Measurements from ENCODE around the gene MAEA. TPM values are rescaled to one million over a fixed set of nuclear protein-coding genes. Genes with fewer than 3 reads are reported as not detected.

The MAEA gene
- total RNA-seq, 5 donors from 2014 or later (not counting 1 experiment from before 2014, with no cell fraction given): 62.3 to 114 (median 87.2) TPM

DNA sequence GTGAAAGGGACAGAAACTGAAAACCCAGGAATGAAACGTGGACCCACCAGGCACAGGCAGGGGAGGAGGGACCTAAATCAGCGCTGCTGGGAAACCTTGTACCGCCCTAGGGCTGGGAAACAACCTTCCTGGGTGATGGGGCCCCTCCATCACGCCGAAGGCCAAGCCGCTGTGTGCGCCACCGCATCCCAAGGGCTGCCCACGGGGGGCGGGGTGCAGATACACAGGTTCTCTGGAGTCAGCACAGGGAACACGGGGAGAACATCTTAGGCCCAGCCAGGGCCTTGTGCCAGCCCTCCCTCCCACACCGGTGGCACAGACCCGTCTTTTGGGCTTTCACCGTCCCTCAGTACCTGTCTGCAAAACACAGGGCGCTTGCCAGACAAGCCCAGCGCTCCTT is 70.3 kb downstream of the MAEA start:
- H3K27me3 Mint-ChIP-seq: no peaks in the 10 kb centered on the region
- ATAC-seq (replicated peaks in 1 of 4): no peak
- ChIA-PET POLR2A (interaction anchor here in 1 of 2 donors (0.6 kb wide), 2 partner anchors 73 to 205 kb away, joined by 3 to 5 read pairs; no protein-coding TSS in a partner anchor), CTCF (no interaction called here)
- no peak overlapping the region for H3K27ac Mint-ChIP-seq
- Histone ChIP-seq H3K27ac (ENCODE audit: low read length) (no peak overlapping the region), H3K9me3 (no peaks in the 10 kb centered on the region), H3K36me3 (ENCODE audit: control insufficient read depth in 2 of 2, extremely low read depth in 1 of 2, insufficient read depth in 1 of 2, low read length in 1 of 2) (peaks cover 9 to 24% of the 10 kb centered on the region in 2 donors), H3K4me3 (ENCODE audit: control insufficient read depth in 1 of 2, extremely low read depth in 1 of 2, low read length in 1 of 2) (no peak overlapping the region), H3K4me1 (ENCODE audit: control insufficient read depth in 1 of 2, extremely low read depth in 1 of 2, insufficient read depth in 2 of 2, low read length in 2 of 2) (peaks cover 0 to 6% of the 10 kb centered on the region in 2 experiments), H3K27me3 (replicated peaks in 1 of 2; ENCODE audit: control insufficient read depth in 2 of 2, extremely low read depth in 1 of 2, insufficient read depth in 2 of 2, low read length in 1 of 2) (no peaks in the 10 kb centered on the region)
- H3K4me3 Mint-ChIP-seq: no peak overlapping the region
- DNase-seq: no peak
- peaks cover 2 to 5% (median 2%) of the 10 kb centered on the region in 3 donors for H3K4me1 Mint-ChIP-seq
- H3K9me3 Mint-ChIP-seq: no peaks in the 10 kb centered on the region
- 95% methylated on average over 16 of the region's 16 CpGs for WGBS (ENCODE audit: insufficient coverage)
- H3K36me3 Mint-ChIP-seq: peaks cover 6% of the 10 kb centered on the region

DNA sequence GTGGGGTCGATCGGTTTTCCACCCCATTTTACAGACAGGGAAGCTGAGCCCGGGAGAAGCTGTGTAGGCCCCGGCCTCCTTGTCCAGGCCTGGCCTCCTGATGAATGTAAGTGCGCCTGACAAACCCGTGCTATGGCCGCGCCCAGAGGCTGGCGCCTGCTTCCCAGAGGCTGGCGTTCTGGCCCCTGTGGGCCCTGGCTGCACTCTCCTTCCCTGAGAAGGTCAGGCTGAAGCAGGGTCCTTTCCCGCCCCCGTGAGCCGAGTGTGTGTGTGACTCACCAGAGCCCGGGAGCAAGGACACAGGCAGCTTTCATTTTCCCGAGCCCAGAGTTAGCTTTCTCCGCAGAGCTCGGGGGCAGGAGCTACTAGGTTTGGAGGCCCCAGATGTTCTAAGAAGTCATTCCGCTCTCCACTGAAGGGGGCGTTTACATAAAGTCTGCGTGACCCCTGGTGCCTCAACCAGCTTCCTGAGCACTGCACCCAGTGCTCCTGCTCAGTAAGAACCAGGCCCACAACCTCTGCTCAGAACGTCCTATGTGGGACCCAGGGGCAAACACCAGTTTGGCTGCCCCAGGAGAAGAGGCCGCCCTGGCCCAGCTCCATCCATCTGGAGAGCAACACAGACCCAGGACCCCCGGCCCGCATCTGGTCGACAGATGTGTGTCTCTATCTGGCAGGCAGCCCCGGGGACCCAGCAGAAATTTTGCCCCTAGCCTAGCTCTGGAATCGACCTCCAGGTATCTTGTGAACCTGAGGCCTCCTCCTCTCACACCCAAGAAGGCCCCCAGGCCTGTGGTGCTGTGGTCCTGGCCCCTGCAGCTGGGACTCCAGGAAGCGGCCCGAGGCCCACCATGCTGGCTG is 71.0 kb downstream of the MAEA start:
- ATAC-seq (replicated peaks in 1 of 4): no peak
- WGBS (ENCODE audit: insufficient coverage): 93% methylated on average over 28 of the region's 29 CpGs
- H3K4me3 Mint-ChIP-seq: no peak overlapping the region
- no peaks in the 10 kb centered on the region for H3K9me3 Mint-ChIP-seq
- H3K36me3 Mint-ChIP-seq: peaks cover 6% of the 10 kb centered on the region
- peaks cover 2 to 5% (median 2%) of the 10 kb centered on the region in 3 donors for H3K4me1 Mint-ChIP-seq
- no peaks in the 10 kb centered on the region for H3K27me3 Mint-ChIP-seq
- Histone ChIP-seq H3K4me1 (ENCODE audit: control insufficient read depth in 1 of 2, extremely low read depth in 1 of 2, insufficient read depth in 2 of 2, low read length in 2 of 2) (peaks cover 0 to 6% of the 10 kb centered on the region in 2 experiments), H3K9me3 (no peaks in the 10 kb centered on the region), H3K27me3 (replicated peaks in 1 of 2; ENCODE audit: control insufficient read depth in 2 of 2, extremely low read depth in 1 of 2, insufficient read depth in 2 of 2, low read length in 1 of 2) (no peaks in the 10 kb centered on the region), H3K27ac (ENCODE audit: low read length) (no peak overlapping the region), H3K4me3 (ENCODE audit: control insufficient read depth in 1 of 2, extremely low read depth in 1 of 2, low read length in 1 of 2) (no peak overlapping the region), H3K36me3 (ENCODE audit: control insufficient read depth in 2 of 2, extremely low read depth in 1 of 2, insufficient read depth in 1 of 2, low read length in 1 of 2) (peaks cover 4 to 19% of the 10 kb centered on the region in 2 donors)
- POLR2A ChIA-PET: interaction anchor here in 1 of 2 donors (0.6 kb wide), 2 partner anchors 73 to 205 kb away, joined by 3 to 5 read pairs; no protein-coding TSS in a partner anchor
- H3K27ac Mint-ChIP-seq: no peak overlapping the region
- no peak for DNase-seq
- CTCF ChIA-PET: no interaction called here

DNA sequence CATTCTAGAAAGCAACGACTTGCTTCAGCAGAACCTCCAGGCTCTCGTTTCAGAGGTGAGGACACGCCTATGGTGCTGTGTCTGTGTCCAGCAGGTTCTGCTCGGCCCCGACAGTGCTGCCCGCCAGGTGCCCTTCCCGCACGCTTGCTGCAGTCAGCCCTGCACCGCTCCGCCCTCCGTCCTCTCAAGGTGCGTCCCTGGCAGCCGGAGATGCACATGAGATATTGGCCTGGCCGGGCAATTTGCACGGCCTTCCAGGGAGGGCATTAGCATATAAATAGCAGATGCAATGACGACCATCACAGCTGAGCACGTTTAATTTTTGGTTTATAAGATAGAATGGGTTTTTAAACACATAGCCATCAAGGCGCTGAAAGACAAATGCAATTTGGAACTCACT is 71.7 kb downstream of the MAEA start:
- 98% methylated on average over 13 of the region's 18 CpGs for WGBS (ENCODE audit: insufficient coverage)
- H3K4me3 ChIP-seq (ENCODE audit: control insufficient read depth in 1 of 2, extremely low read depth in 1 of 2, low read length in 1 of 2): no peak overlapping the region
- H3K27me3 Mint-ChIP-seq: no peaks in the 10 kb centered on the region
- peaks cover 2 to 18% of the 10 kb centered on the region in 2 donors for H3K36me3 ChIP-seq (ENCODE audit: control insufficient read depth in 2 of 2, extremely low read depth in 1 of 2, insufficient read depth in 1 of 2, low read length in 1 of 2)
- H3K4me1 Mint-ChIP-seq: peaks cover 0 to 1% (median 0%) of the 10 kb centered on the region in 3 donors
- no peaks in the 10 kb centered on the region for H3K27me3 ChIP-seq (replicated peaks in 1 of 2; ENCODE audit: control insufficient read depth in 2 of 2, extremely low read depth in 1 of 2, insufficient read depth in 2 of 2, low read length in 1 of 2)
- no peak overlapping the region for H3K27ac Mint-ChIP-seq
- DNase-seq: no peak
- ChIA-PET POLR2A (interaction anchor here in 1 of 2 donors (0.7 kb wide), 1 partner anchor 11 kb away, joined by 4 read pairs; no protein-coding TSS in a partner anchor), CTCF (no interaction called here)
- H3K4me3 Mint-ChIP-seq: no peak overlapping the region
- no peaks in the 10 kb centered on the region for H3K4me1 ChIP-seq (ENCODE audit: control insufficient read depth in 1 of 2, extremely low read depth in 1 of 2, insufficient read depth in 2 of 2, low read length in 2 of 2)
- peaks cover 6% of the 10 kb centered on the region for H3K36me3 Mint-ChIP-seq
- ATAC-seq (replicated peaks in 1 of 4): no peak
- H3K9me3 ChIP-seq: no peaks in the 10 kb centered on the region
- H3K27ac ChIP-seq (ENCODE audit: low read length): no peak overlapping the region
- no peaks in the 10 kb centered on the region for H3K9me3 Mint-ChIP-seq

DNA sequence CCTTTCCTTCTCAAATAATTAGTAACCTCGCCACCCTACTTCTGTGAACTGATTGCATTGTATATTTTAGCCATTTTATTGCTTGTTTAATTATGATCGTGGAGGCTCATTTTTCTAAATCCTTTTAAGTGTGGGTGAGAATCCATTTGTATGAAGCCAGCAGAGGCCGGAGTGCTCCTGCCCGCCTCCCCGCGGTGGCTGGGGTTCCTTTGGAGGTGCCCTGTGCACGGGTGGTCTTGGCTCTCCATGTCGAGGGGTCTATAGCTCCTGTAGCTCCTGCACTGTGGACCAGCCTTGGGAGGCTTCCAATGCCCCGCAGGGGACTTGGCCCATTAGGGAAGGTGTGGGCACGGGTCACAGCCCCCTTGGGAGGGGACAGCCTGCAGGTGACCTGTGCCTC is 72.4 kb downstream of the MAEA start:
- Histone ChIP-seq H3K27ac (ENCODE audit: low read length) (no peak overlapping the region), H3K36me3 (ENCODE audit: control insufficient read depth in 2 of 2, extremely low read depth in 1 of 2, insufficient read depth in 1 of 2, low read length in 1 of 2) (peaks cover 2 to 22% of the 10 kb centered on the region in 2 donors), H3K4me3 (ENCODE audit: control insufficient read depth in 1 of 2, extremely low read depth in 1 of 2, low read length in 1 of 2) (no peak overlapping the region), H3K9me3 (no peaks in the 10 kb centered on the region), H3K4me1 (ENCODE audit: control insufficient read depth in 1 of 2, extremely low read depth in 1 of 2, insufficient read depth in 2 of 2, low read length in 2 of 2) (no peaks in the 10 kb centered on the region), H3K27me3 (replicated peaks in 1 of 2; ENCODE audit: control insufficient read depth in 2 of 2, extremely low read depth in 1 of 2, insufficient read depth in 2 of 2, low read length in 1 of 2) (no peaks in the 10 kb centered on the region)
- ChIA-PET POLR2A (interaction anchor here in 1 of 2 donors (0.7 kb wide), 1 partner anchor 11 kb away, joined by 4 read pairs; no protein-coding TSS in a partner anchor), CTCF (no interaction called here)
- Mint-ChIP-seq H3K9me3 (no peaks in the 10 kb centered on the region), H3K36me3 (peaks cover 6% of the 10 kb centered on the region), H3K4me3 (no peak overlapping the region), H3K27me3 (no peaks in the 10 kb centered on the region), H3K4me1 (no peaks in the 10 kb centered on the region), H3K27ac (no peak overlapping the region)
- no peak for ATAC-seq (replicated peaks in 1 of 4)
- DNase-seq: no peak
- WGBS (ENCODE audit: insufficient coverage): 93% methylated on average over 7 of the region's 10 CpGs

DNA sequence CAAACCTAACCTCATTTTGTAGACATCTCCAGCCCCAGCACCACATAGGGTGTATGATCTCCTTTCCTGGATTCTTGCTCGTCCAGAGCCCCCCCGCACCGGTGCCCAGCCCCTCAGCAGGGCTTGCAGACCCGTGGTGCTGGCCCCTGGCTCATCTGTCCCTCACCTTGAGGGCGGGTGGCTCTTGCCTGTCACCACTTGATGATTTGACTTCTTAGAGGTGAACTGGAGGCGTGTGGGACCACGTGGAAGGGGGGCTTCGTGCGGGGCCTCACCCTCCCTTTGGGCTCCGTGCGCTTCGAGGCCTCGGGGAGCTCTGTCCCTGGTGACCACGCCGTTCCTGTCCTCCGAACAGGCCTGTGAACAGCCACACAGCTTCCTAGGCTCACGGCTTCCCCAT is 72.8 kb downstream of the MAEA start:
- H3K4me1 Mint-ChIP-seq: no peaks in the 10 kb centered on the region
- H3K27ac Mint-ChIP-seq: no peak overlapping the region
- CTCF ChIA-PET: interaction anchor here in 1 of 2 donors (0.6 kb wide), 1 partner anchor 267 kb away, joined by 4 read pairs; no protein-coding TSS in a partner anchor

DNA sequence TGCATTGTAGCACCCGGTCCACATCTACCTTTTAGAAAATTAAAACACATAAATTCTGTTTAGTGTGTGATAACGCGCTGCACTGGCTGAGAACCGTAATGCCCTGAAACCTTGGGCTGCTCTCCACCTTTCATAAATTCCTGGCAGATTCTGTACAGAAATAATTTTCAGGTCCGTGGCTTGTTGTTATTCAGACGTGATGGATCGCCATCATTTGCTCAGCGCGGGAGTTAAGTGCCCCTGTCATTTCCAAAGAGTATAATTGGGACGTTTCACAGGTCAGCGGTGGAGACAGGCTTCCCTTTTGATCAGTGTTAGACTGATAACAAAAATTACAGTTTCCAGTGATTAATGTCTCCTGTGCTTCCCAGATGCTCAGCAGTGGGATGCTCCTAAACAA is 73.8 kb downstream of the MAEA start:
- no peaks in the 10 kb centered on the region for H3K4me1 ChIP-seq (ENCODE audit: control insufficient read depth in 1 of 2, extremely low read depth in 1 of 2, insufficient read depth in 2 of 2, low read length in 2 of 2)
- no peaks in the 10 kb centered on the region for H3K4me1 Mint-ChIP-seq
- H3K27me3 Mint-ChIP-seq: no peaks in the 10 kb centered on the region
- H3K27ac ChIP-seq (ENCODE audit: low read length): no peak overlapping the region
- peaks cover 6% of the 10 kb centered on the region for H3K36me3 Mint-ChIP-seq
- H3K27me3 ChIP-seq (replicated peaks in 1 of 2; ENCODE audit: control insufficient read depth in 2 of 2, extremely low read depth in 1 of 2, insufficient read depth in 2 of 2, low read length in 1 of 2): no peaks in the 10 kb centered on the region
- ATAC-seq (replicated peaks in 1 of 4) (no peak), DNase-seq (no peak)
- H3K36me3 ChIP-seq (ENCODE audit: control insufficient read depth in 2 of 2, extremely low read depth in 1 of 2, insufficient read depth in 1 of 2, low read length in 1 of 2): peaks cover 2 to 19% of the 10 kb centered on the region in 2 donors
- H3K9me3 ChIP-seq: no peaks in the 10 kb centered on the region
- POLR2A ChIA-PET: no interaction called here
- H3K4me3 ChIP-seq (ENCODE audit: control insufficient read depth in 1 of 2, extremely low read depth in 1 of 2, low read length in 1 of 2): no peak overlapping the region
- H3K27ac Mint-ChIP-seq: no peak overlapping the region
- 97% methylated on average over 7 of the region's 11 CpGs for WGBS (ENCODE audit: insufficient coverage)
- no peaks in the 10 kb centered on the region for H3K9me3 Mint-ChIP-seq
- H3K4me3 Mint-ChIP-seq: no peak overlapping the region
- CTCF ChIA-PET: no interaction called here

More for the DNA sequence above, 72.8 kb downstream of the MAEA start:
- 91% methylated on average over 14 of the region's 17 CpGs for WGBS (ENCODE audit: insufficient coverage)
- Mint-ChIP-seq H3K27me3 (no peaks in the 10 kb centered on the region), H3K9me3 (no peaks in the 10 kb centered on the region), H3K36me3 (peaks cover 6% of the 10 kb centered on the region), H3K4me3 (no peak overlapping the region)
- no peak overlapping the region for H3K27ac ChIP-seq (ENCODE audit: low read length)
- no peak for DNase-seq
- POLR2A ChIA-PET: no interaction called here
- H3K4me1 ChIP-seq (ENCODE audit: control insufficient read depth in 1 of 2, extremely low read depth in 1 of 2, insufficient read depth in 2 of 2, low read length in 2 of 2): no peaks in the 10 kb centered on the region
- no peak overlapping the region for H3K4me3 ChIP-seq (ENCODE audit: control insufficient read depth in 1 of 2, extremely low read depth in 1 of 2, low read length in 1 of 2)
- H3K9me3 ChIP-seq: no peaks in the 10 kb centered on the region
- no peak for ATAC-seq (replicated peaks in 1 of 4)
- H3K27me3 ChIP-seq (replicated peaks in 1 of 2; ENCODE audit: control insufficient read depth in 2 of 2, extremely low read depth in 1 of 2, insufficient read depth in 2 of 2, low read length in 1 of 2): no peaks in the 10 kb centered on the region
- peaks cover 2 to 19% of the 10 kb centered on the region in 2 donors for H3K36me3 ChIP-seq (ENCODE audit: control insufficient read depth in 2 of 2, extremely low read depth in 1 of 2, insufficient read depth in 1 of 2, low read length in 1 of 2)

Data from T-cell (primary cell).